ENCODE data around the gene LRFN4.
"Not testable (repeated sequence)": the region's sequence is repeated elsewhere in the genome, so short reads cannot be mapped to it uniquely, and the experiment has no call there.

Gene LRFN4

GRCh38 chr11:66856496-66857233, at the start of gene LRFN4:
Gene LRFN4, plus strand, starts transcription at chr11:66857064. Its CDS starts 681 bp downstream, at chr11:66857745.
- peak; percentile 12 for DNase-seq (ENCODE audit: low read depth)

GRCh38 chr11:66809592-66809991, 47.3 kb upstream of the LRFN4 start:
- DNase-seq (ENCODE audit: low read depth), result no peak

- DNase-seq (ENCODE audit: low read depth), result no peak
Measured at GRCh38 chr11:66810576-66811185, 46.2 kb upstream of the LRFN4 start.

GRCh38 chr11:66814678-66815077, 42.2 kb upstream of the LRFN4 start:
- DNase-seq (ENCODE audit: low read depth), result no peak

GRCh38 chr11:66815646-66816045, 41.2 kb upstream of the LRFN4 start:
- no peak for DNase-seq (ENCODE audit: low read depth)

GRCh38 chr11:66818231-66818955, 38.5 kb upstream of the LRFN4 start:
- DNase-seq (ENCODE audit: low read depth), result no peak

GRCh38 chr11:66820381-66820780, 36.5 kb upstream of the LRFN4 start:
- no peak for DNase-seq (ENCODE audit: low read depth)

GRCh38 chr11:66820901-66821300, 36.0 kb upstream of the LRFN4 start:
- DNase-seq (ENCODE audit: low read depth), result no peak

- no peak for DNase-seq (ENCODE audit: low read depth)
Measured at GRCh38 chr11:66823700-66824099, 33.2 kb upstream of the LRFN4 start.

GRCh38 chr11:66824573-66824972, 32.3 kb upstream of the LRFN4 start:
- DNase-seq (ENCODE audit: low read depth), result not testable (repeated sequence)

- no peak for DNase-seq (ENCODE audit: low read depth)
Measured at GRCh38 chr11:66834539-66834845, 22.4 kb upstream of the LRFN4 start.

- DNase-seq (ENCODE audit: low read depth), result no peak
Measured at GRCh38 chr11:66834943-66835342, 21.9 kb upstream of the LRFN4 start.

- no peak for DNase-seq (ENCODE audit: low read depth)
Measured at GRCh38 chr11:66835768-66836405, 21.0 kb upstream of the LRFN4 start.

- no peak for DNase-seq (ENCODE audit: low read depth)
Measured at GRCh38 chr11:66840317-66841091, 16.4 kb upstream of the LRFN4 start.

- DNase-seq (ENCODE audit: low read depth), result no peak
Measured at GRCh38 chr11:66841861-66842260, 15.0 kb upstream of the LRFN4 start.

- no peak for DNase-seq (ENCODE audit: low read depth)
Measured at GRCh38 chr11:66842501-66842895, 14.4 kb upstream of the LRFN4 start.

- DNase-seq (ENCODE audit: low read depth), result peak; percentile 84
Measured at GRCh38 chr11:66842896-66843775, 13.7 kb upstream of the LRFN4 start, which contains the start of gene RCE1. Gene RCE1, plus strand, starts transcription at chr11:66843441. Its CDS starts 15 bp downstream, at chr11:66843456.

GRCh38 chr11:66843776-66844495, 12.9 kb upstream of the LRFN4 start:
- DNase-seq (ENCODE audit: low read depth), result no peak

GRCh38 chr11:66844496-66845142, 12.2 kb upstream of the LRFN4 start:
- no peak for DNase-seq (ENCODE audit: low read depth)

All from stimulated activated CD8-positive, alpha-beta memory T cell treated with anti-CD3 and anti-CD28 coated beads, Interleukin-12 subunit alpha, Interleukin-12 subunit beta, amount 100 ng/mL, for 4 hours (primary cell).